ENCODE data around the gene NYAP2. TPM values are rescaled to one million over a fixed set of nuclear protein-coding genes. Genes with fewer than 3 reads are reported as not detected.

NYAP2 gene
- polyA plus RNA-seq, 1 experiment: not detected

DNA sequence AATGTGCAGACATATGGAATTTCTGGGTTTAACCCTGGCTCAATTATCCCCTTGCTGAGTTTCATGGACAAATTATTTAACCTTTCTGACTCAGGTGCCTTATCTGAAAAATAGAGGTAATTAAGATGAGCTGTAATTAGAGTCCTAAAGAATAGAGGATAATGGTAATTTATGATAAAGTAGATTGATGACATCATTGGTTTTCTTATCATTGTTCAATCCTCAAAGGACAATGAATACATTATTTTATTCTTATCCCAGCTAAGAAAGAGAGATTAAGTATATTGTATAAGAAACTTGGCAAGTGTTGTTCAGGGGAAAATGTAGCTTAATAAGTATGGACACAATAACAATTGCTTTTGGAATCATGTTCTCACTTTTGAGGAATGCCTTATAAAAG lies 279.3 kb downstream of the NYAP2 start:
- ChIA-PET POLR2A (no interaction called here), CTCF (interaction anchor here (0.7 kb wide), 1 partner anchor 13 kb away, joined by 4 read pairs; no protein-coding TSS in a partner anchor)
- H3K27me3 ChIP-seq (ENCODE audit: control insufficient read depth, insufficient read depth, low read length): no peaks in the 10 kb centered on the region
- TF ChIP-seq, protein P1, sequence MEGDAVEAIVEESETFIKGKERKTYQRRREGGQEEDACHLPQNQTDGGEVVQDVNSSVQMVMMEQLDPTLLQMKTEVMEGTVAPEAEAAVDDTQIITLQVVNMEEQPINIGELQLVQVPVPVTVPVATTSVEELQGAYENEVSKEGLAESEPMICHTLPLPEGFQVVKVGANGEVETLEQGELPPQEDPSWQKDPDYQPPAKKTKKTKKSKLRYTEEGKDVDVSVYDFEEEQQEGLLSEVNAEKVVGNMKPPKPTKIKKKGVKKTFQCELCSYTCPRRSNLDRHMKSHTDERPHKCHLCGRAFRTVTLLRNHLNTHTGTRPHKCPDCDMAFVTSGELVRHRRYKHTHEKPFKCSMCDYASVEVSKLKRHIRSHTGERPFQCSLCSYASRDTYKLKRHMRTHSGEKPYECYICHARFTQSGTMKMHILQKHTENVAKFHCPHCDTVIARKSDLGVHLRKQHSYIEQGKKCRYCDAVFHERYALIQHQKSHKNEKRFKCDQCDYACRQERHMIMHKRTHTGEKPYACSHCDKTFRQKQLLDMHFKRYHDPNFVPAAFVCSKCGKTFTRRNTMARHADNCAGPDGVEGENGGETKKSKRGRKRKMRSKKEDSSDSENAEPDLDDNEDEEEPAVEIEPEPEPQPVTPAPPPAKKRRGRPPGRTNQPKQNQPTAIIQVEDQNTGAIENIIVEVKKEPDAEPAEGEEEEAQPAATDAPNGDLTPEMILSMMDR (IDR thresholded peaks at IDR 0.05; ENCODE audit: insufficient read depth, low read depth, low read length): no peak
- no peak for DNase-seq (ENCODE audit: low read depth)
- no peak overlapping the region for H3K4me3 ChIP-seq (ENCODE audit: low read depth, low read length)
- no peaks in the 10 kb centered on the region for H3K36me3 ChIP-seq (ENCODE audit: control insufficient read depth, insufficient read depth, low read length)

DNA sequence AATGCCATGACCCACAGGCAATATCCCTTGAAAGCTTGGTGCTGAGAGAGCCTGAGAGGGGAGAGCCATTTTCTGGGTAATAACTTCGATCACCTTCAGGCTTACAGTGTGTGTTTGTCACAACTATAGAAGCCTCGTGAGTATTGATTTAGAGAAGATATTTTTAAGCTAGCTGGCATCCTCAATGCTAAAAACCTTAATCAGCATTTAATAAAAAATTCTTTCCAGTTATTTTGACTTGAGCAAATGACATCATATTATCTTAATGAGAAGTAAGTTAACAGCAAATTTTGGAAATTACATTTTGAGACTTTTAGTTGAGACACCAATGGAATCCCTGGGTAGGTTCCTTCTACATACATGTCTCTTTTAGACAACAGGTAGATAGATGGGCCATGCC lies 283.7 kb downstream of the NYAP2 start:
- ChIA-PET CTCF (interaction anchor here (1.5 kb wide), 1 partner anchor 9 kb away, joined by 4 read pairs; no protein-coding TSS in a partner anchor), POLR2A (no interaction called here)
- Histone ChIP-seq H3K27me3 (ENCODE audit: control insufficient read depth, insufficient read depth, low read length) (no peaks in the 10 kb centered on the region), H3K36me3 (ENCODE audit: control insufficient read depth, insufficient read depth, low read length) (no peaks in the 10 kb centered on the region), H3K4me3 (ENCODE audit: low read depth, low read length) (no peak overlapping the region)
- DNase-seq (ENCODE audit: low read depth): no peak
- TF ChIP-seq, protein P1 (IDR thresholded peaks at IDR 0.05; ENCODE audit: insufficient read depth, low read depth, low read length): no peak

DNA sequence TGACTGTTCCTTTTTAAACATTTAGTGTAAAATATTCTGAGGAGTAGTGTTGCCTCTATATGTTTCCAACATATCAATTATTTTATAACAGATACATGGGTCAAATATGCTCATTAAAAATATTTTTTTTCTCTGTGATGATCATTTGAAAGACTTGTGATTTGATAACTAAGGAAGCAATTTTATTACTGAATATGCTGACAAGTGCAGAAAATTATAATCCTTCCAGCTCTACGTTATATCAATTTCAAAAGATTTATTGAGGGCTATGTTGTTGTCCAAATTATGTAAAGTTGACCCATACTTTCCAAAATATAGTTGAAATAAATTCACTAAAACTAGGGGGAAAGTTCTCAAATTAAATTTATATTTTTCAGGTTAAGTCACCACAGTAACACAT lies 290.6 kb downstream of the NYAP2 start:
- H3K27me3 ChIP-seq (ENCODE audit: control insufficient read depth, insufficient read depth, low read length): no peaks in the 10 kb centered on the region
- TF ChIP-seq, protein P1 (IDR thresholded peaks at IDR 0.05; ENCODE audit: insufficient read depth, low read depth, low read length): no peak
- ChIA-PET POLR2A (no interaction called here), CTCF (no interaction called here)
- H3K36me3 ChIP-seq (ENCODE audit: control insufficient read depth, insufficient read depth, low read length): no peaks in the 10 kb centered on the region
- DNase-seq (ENCODE audit: low read depth): no peak
- no peak overlapping the region for H3K4me3 ChIP-seq (ENCODE audit: low read depth, low read length)

DNA sequence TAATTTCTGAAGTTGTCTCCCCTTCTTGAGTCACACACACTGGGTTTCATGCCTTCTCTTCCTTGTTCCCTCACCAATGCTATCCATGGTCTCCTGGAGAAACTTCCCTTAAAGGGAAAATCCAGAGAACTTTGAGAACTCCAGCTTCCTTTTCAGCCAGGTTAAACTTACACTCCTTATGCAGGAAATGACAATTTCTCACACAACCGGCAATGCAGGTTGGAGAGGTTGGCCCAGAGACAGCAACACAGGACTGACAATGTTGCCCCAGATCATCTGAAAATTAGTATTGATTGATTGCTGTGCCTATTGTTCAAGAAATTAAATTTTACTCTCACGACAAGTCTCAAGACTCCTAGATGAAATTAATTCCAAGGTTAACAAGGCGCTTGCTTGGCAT lies 292.2 kb downstream of the NYAP2 start:
- TF ChIP-seq, protein P1 (IDR thresholded peaks at IDR 0.05; ENCODE audit: insufficient read depth, low read depth, low read length): no peak
- ChIA-PET CTCF (no interaction called here), POLR2A (no interaction called here)
- H3K4me3 ChIP-seq (ENCODE audit: low read depth, low read length): no peak overlapping the region
- no peaks in the 10 kb centered on the region for H3K36me3 ChIP-seq (ENCODE audit: control insufficient read depth, insufficient read depth, low read length)
- H3K27me3 ChIP-seq (ENCODE audit: control insufficient read depth, insufficient read depth, low read length): no peaks in the 10 kb centered on the region
- DNase-seq (ENCODE audit: low read depth): no peak

DNA sequence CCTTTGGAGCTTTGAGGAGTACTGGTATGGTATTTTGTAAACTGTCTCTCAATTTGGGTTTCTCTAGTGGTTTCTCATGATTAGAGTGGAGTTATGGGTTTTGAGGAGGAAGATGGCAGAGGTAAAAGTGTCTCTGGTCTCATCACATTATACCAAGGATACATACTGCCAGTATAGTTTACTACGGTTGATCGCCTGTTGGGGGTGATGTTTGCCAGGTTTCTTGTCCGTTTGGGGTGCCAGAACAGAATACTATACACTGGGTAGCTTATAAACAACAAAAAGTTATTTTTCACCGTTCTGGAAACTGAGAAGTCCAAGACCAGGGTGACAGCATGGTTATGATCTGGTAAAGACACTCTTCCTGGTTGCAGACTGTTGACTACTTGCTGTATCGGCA lies 293.7 kb downstream of the NYAP2 start:
- no peaks in the 10 kb centered on the region for H3K27me3 ChIP-seq (ENCODE audit: control insufficient read depth, insufficient read depth, low read length)
- DNase-seq (ENCODE audit: low read depth): no peak
- TF ChIP-seq, protein P1 (IDR thresholded peaks at IDR 0.05; ENCODE audit: insufficient read depth, low read depth, low read length): no peak
- H3K4me3 ChIP-seq (ENCODE audit: low read depth, low read length): no peak overlapping the region
- ChIA-PET CTCF (interaction anchor here (0.8 kb wide), 1 partner anchor 1666 kb away, joined by 3 read pairs; no protein-coding TSS in a partner anchor), POLR2A (no interaction called here)
- H3K36me3 ChIP-seq (ENCODE audit: control insufficient read depth, insufficient read depth, low read length): no peaks in the 10 kb centered on the region
